GM10266 (cell line): ENCODE results near the gene XPC.
"Not testable (repeated sequence)": the region's sequence is repeated elsewhere in the genome, so short reads cannot be mapped to it uniquely, and the experiment has no call there.

Experiments used
- DNase-seq: peaks from one replicate; pipeline ENCODE4 v3.0.0; 2012; ENCODE audit errors: extremely low spot score
- CTCF ChIP-seq: IDR thresholded peaks from 2 replicates; pipeline ENCODE4 v1.5.1; 2012; ENCODE audit warnings: mild to moderate bottlenecking, low read depth; ENCODE audit not compliant: control insufficient read depth, insufficient read depth; ENCODE audit errors: missing control alignments

The XPC gene

DNA sequence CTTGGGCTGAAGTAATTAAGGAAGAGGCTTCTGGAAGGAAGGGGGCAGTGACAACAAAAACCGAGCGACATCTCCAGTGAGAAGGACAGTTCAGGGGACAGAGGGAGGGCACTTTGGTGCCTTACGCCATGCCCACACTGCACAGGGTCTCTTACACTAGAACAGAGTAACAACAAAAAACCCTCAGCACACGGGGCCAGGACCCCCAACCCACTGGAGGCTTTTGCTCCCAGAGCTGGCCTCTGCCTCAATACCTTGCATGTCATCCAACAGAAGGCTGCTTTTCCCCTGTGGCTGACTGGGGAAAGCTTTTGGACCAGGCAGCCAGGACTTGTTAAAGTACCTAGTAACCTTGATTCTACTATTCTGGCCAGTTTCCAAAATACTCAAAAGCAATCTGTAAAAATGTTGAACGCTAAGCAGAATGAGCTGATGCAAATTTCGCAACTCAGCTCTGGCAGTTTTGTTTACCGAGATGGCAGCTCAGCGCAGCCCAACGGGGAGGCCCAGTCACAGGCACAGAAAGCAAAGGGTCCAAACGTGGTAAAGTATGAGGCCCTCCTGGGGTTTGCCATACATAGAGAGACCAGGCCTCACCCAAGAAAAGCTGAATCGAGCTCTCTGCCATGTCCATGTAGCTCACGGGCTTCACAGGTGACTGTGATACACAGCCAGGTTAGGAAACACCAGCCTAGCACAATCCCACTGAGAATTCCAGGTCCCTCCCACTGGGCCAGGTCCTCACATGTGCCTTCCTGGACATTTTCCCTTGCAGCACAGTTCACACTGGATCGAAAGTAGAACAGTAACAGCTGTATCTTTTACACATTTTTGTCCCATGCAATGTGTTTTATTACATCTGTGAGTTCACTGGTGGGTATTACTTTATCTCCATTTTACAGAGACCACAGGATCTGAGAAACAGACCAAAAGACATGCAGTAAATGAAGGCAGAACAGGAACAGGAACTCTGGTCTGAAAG, 59.7 kb downstream of the XPC start:
- no peak for TF ChIP-seq CTCF
- DNase-seq, result no peak

DNA sequence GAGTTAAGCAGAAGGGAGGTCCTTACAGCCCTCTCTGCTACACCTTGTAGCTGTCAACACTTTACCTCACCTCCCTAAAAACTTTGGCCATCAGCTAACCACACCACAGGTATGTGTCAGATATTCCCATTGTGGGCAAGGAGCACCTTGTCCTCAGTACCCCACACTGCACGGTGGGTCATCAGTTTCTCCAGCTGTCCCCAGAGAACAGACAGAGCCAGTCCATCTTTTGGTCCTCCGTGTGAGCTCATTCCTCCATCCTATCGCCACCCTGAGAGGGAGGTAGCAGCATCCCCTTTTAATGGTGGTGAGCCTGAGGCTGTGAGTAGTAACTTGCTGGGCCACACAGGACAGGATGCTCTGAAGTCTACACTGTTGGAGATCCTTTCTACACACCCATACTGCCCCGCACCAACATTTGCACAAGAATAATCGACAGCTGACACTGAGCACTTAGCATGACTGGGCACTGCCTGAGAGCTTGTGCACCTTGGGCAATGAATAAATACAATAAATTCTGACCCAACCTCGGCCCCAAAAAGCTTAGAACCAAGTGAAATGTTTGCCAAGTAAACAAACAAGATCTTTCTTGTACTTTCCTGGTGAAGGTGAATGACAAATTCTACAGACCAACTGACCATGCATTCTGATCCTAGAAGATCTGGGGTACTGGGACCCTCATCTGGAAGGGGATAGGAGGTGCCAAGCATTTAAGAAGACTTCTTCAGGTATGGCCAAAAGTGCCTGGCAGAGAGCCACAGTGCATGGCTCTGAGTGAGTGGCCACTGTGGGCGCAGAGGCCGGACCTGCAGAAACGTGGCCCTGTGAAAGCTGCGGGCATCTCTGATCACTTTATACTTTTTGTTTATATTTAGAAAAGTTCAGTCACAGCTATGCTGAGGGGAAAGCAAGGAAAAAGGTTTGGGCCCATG, 60.7 kb downstream of the XPC start:
- DNase-seq, result no peak
- TF ChIP-seq CTCF, result no peak

- DNase-seq, result no peak
- peak; percentile 18 for TF ChIP-seq CTCF
Measured at GRCh38 chr3:14113965-14114635, 64.3 kb downstream of the XPC start.

DNA sequence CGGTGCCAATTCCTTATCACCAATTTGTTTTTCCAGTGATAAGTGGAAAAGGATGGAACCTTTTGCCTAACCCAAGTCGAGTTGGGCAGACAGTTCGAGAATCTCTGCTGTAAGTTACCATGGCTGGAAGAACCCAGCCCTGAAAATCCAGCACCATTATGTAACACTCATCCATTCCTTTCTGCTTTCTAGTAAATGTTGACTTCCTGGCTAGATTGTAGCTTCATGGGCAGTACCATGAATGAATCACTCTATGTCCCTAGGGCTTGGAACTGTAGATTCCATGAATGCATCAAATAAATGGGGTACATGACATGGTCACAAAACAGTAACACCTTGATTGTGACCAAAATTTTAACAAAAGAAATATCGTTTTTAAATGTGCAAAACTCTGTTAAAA, 67.7 kb downstream of the XPC start:
- DNase-seq, result no peak
- TF ChIP-seq CTCF, result no peak

DNA sequence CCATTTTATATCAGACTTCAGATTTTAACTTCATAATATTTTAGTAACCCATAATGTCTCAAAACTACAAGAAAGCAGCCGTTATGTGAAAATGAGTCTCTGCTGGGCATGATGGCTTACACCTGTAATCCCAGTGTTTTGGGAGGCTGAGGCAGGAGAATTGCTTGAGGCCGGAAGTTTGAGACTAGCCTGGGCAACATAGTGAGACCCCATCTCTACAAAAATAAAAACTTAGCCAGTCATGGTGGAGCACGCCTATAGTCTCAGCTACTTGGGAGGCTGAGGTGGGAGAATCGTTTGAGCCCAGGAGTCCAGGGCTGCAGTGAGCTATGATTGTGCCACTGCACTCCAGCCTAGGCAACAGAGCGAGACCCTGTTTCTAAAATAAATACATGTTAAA, 68.6 kb downstream of the XPC start:
- DNase-seq, result not testable (repeated sequence)

GRCh38 chr3:14097616-14098391, 80.6 kb downstream of the XPC start:
- no peak for DNase-seq
- no peak for TF ChIP-seq CTCF

GRCh38 chr3:14096742-14097141, 81.7 kb downstream of the XPC start:
- DNase-seq, result no peak
- TF ChIP-seq CTCF, result no peak
